Lung (tissue), 12 donors: ENCODE measurements around the gene SNX30. TPM values are rescaled to one million over a fixed set of nuclear protein-coding genes. Genes with fewer than 3 reads are reported as not detected.

Experiments used
- ATAC-seq: fragments of 200-7000 bp; cut with Tn5 transposase; one replicate; pipeline ENCODE4 v1.9.1; 2020; ENCODE audit warnings: moderate number of reproducible peaks; ENCODE audit not compliant: insufficient read depth, low FRiP score
- DNase-seq, 3 donors: peaks; one replicate each; pipeline ENCODE4 v3.0.0-alpha.2; 2013 to 2017
- H3K27ac ChIP-seq, 2 donors: one replicate each; pipeline ENCODE4 v1.5.1; 2013; ENCODE audit warnings: mild to moderate bottlenecking in 2 of 2, moderate library complexity in 2 of 2, control low read depth in 1 of 2, inconsistent platforms in 1 of 2, low read depth in 1 of 2, low read length in 1 of 2
- H3K27me3 ChIP-seq, 3 donors: one replicate each; pipeline ENCODE4 v1.5.1; 2013; ENCODE audit warnings: low read length in 2 of 3; ENCODE audit not compliant: control insufficient read depth in 3 of 3, insufficient read depth in 3 of 3
- H3K36me3 ChIP-seq, 4 donors: one replicate each; pipeline ENCODE4 v1.5.1; 2013; ENCODE audit warnings: low read length in 4 of 4, mild to moderate bottlenecking in 1 of 4, moderate library complexity in 1 of 4; ENCODE audit not compliant: control insufficient read depth in 4 of 4, insufficient read depth in 4 of 4
- H3K4me1 ChIP-seq, 5 donors: one replicate each; pipeline ENCODE4 v1.5.1; 2013; ENCODE audit warnings: low read length in 5 of 5, mild to moderate bottlenecking in 2 of 5, moderate library complexity in 1 of 5; ENCODE audit not compliant: control insufficient read depth in 5 of 5, insufficient read depth in 5 of 5
- H3K4me3 ChIP-seq: one replicate; pipeline ENCODE4 v1.5.1; 2013; ENCODE audit warnings: mild to moderate bottlenecking, control low read depth, moderate library complexity
- H3K9ac ChIP-seq, 2 donors: one replicate each; pipeline ENCODE4 v1.5.1; 2013; ENCODE audit warnings: low read length in 2 of 2, control low read depth in 1 of 2; ENCODE audit not compliant: insufficient read depth in 1 of 2
- H3K9me3 ChIP-seq, 4 donors: one replicate each; pipeline ENCODE4 v1.5.1; 2013; ENCODE audit warnings: low read length in 3 of 4, mild to moderate bottlenecking in 1 of 4, moderate library complexity in 1 of 4; ENCODE audit not compliant: control insufficient read depth in 4 of 4, insufficient read depth in 3 of 4
- CTCF ChIP-seq: IDR thresholded peaks from 2 replicates; pipeline ENCODE4 v1.5.1; 2012; ENCODE audit warnings: mild to moderate bottlenecking; ENCODE audit errors: control extremely low read depth, extremely low read depth
- WGBS, 2 donors: extraction: QIAGEN DNeasy Blood & Tissue Kit; methylation state at CpG; one replicate each; pipeline ENCODE4 v1.1.7; 2013; 5-methylcytosine and 5-hydroxymethylcytosine counted together
- polyA plus RNA-seq, 2 donors: library from polyadenylated mRNA; stranded (reverse); fragments of 200-250 nt; gene quantifications; one replicate each; pipeline ENCODE4 v1.2.1, GENCODE V29; 2013
- total RNA-seq, 2 donors: library from RNA; depleted of rRNA in 1 of 2; stranded (reverse); fragments of >200 nt in 1 of 2; gene quantifications; one replicate each; pipeline ENCODE4 v1.2.1, GENCODE V29; 2014 to 2021
- donor health status: control.
- donor health status: control.
- donor health status: Bipolar disorder and iron deficiency.
- donor health status: healthy.
- donor health status: DM: yes; HTN: yes; CAD: no.

Gene SNX30
- total and polyA plus RNA-seq, 4 donors: 13.7 to 63.1 (median 35.8) TPM

GRCh38 chr9:112725961-112726360 is 24.6 kb upstream of the SNX30 start:
- H3K4me1 ChIP-seq: no peaks in the 10 kb centered on the region
- ATAC-seq (no peak), DNase-seq (no peak)
- no peaks in the 10 kb centered on the region for H3K27me3 ChIP-seq
- no peak overlapping the region for H3K9ac ChIP-seq
- H3K36me3 ChIP-seq: no peaks in the 10 kb centered on the region
- no peaks in the 10 kb centered on the region for H3K9me3 ChIP-seq
- WGBS, 2 donors: 85 to 92% methylated on average over 3 of the region's 3 CpGs
- H3K27ac ChIP-seq: no peak overlapping the region
- no peak for TF ChIP-seq CTCF
- H3K4me3 ChIP-seq: no peak overlapping the region

- no peaks in the 10 kb centered on the region for H3K27me3 ChIP-seq
- H3K9me3 ChIP-seq: no peaks in the 10 kb centered on the region
- 83 to 88% methylated on average over 4 of the region's 4 CpGs for WGBS, 2 donors
- H3K4me1 ChIP-seq: no peaks in the 10 kb centered on the region
- no peaks in the 10 kb centered on the region for H3K36me3 ChIP-seq
- no peak for TF ChIP-seq CTCF
- no peak for DNase-seq
- no peak for ATAC-seq
- no peak overlapping the region for H3K4me3 ChIP-seq
- H3K27ac ChIP-seq: no peak overlapping the region
- H3K9ac ChIP-seq: no peak overlapping the region
Observed at GRCh38 chr9:112726428-112726827, 24.1 kb upstream of the SNX30 start.

- H3K9ac ChIP-seq: no peak overlapping the region
- ATAC-seq: no peak
- DNase-seq: no peak
- TF ChIP-seq CTCF: no peak
- H3K27ac ChIP-seq: no peak overlapping the region
- no peaks in the 10 kb centered on the region for H3K9me3 ChIP-seq
- H3K27me3 ChIP-seq: no peaks in the 10 kb centered on the region
- no peak overlapping the region for H3K4me3 ChIP-seq
- no peaks in the 10 kb centered on the region for H3K4me1 ChIP-seq
- no peaks in the 10 kb centered on the region for H3K36me3 ChIP-seq
- 91 to 96% methylated on average over 2 of the region's 2 CpGs for WGBS, 2 donors
Observed at GRCh38 chr9:112728401-112728800, 22.2 kb upstream of the SNX30 start.

- WGBS, 2 donors: 74 to 85% methylated on average over 7 of the region's 7 CpGs
- no peaks in the 10 kb centered on the region for H3K36me3 ChIP-seq
- H3K9me3 ChIP-seq: no peaks in the 10 kb centered on the region
- H3K9ac ChIP-seq: no peak overlapping the region
- peak in 1 of 3 donors; percentile 22 for DNase-seq
- no peak for ATAC-seq
- H3K27me3 ChIP-seq: no peaks in the 10 kb centered on the region
- no peaks in the 10 kb centered on the region for H3K4me1 ChIP-seq
- no peak overlapping the region for H3K4me3 ChIP-seq
- TF ChIP-seq CTCF: no peak
- H3K27ac ChIP-seq: no peak overlapping the region
Observed at GRCh38 chr9:112731971-112732370, 18.6 kb upstream of the SNX30 start.
